ENCODE measurements around the gene CRTC2.

DNA sequence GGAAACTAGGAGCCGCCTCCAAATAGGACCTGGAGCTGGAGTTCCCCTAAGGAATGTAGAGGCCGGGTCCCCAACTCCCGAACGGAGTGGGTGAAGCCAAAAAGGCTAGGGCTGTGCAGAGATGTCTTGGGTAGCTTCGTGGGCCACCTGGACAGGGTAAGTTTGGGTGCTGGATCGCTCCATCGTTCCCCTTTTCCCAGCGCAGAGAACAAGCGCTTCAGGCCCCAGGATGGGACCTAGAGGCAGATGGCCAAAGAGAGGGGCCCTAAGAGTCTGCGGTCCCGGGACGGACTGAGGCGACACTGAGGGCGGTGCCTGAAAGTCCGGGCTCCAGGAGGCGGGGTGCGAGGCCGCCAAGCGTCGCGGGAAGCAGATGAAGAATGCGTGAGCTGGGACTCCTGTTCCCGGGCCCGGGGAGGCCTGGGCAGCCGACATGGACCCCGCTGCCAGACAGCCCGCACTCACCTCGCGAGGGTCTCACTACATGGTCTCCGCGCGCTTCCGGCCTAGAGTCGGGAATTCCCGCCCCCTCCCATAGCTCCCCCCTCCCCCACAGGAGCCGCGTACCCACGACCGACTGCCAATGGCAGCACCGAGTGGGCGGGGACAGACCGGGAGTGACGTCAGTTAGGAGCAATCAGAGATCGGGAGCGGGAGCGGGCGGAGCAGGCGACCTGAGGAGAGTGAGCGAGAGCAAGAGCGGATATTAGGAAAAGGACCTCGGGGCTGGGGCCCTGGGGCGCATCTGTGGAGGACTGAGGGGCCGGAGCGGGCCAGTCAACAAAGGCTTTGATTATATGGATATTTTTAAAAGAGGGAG lies 4.8 kb upstream of the CRTC2 start, which contains the start of gene SLC39A1:
- TF ChIP-seq FOS (IDR thresholded peaks at IDR 0.05; ENCODE audit: low read depth, low read length): no peak
- TF ChIP-seq, protein P1, sequence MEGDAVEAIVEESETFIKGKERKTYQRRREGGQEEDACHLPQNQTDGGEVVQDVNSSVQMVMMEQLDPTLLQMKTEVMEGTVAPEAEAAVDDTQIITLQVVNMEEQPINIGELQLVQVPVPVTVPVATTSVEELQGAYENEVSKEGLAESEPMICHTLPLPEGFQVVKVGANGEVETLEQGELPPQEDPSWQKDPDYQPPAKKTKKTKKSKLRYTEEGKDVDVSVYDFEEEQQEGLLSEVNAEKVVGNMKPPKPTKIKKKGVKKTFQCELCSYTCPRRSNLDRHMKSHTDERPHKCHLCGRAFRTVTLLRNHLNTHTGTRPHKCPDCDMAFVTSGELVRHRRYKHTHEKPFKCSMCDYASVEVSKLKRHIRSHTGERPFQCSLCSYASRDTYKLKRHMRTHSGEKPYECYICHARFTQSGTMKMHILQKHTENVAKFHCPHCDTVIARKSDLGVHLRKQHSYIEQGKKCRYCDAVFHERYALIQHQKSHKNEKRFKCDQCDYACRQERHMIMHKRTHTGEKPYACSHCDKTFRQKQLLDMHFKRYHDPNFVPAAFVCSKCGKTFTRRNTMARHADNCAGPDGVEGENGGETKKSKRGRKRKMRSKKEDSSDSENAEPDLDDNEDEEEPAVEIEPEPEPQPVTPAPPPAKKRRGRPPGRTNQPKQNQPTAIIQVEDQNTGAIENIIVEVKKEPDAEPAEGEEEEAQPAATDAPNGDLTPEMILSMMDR (conservative IDR thresholded peaks at IDR 0.05; ENCODE audit: low read depth, low read length): no peak

Measured in IMR-90 (cell line).